GM12878 (cell line): ENCODE results near the gene OMG. TPM values are rescaled to one million over a fixed set of nuclear protein-coding genes. Genes with fewer than 3 reads are reported as not detected.
A peak's percentile ranks its signal among the peaks of the same experiment; 100 is the strongest.

Experiments used
- ATAC-seq: fragments of 200-7000 bp; cut with Tn5 transposase; 3 replicates; pipeline ENCODE4 v1.9.1; 2020; ENCODE audit warnings: mild to moderate bottlenecking, moderate library complexity
- BruUV-seq: library from RNA; stranded (reverse); fragments of 400-500 nt; replicated peaks from 2 replicates; lab custom pipeline; 2021; lab: Mats Ljungman, UMichigan
- CTCF ChIA-PET: fragments of 300-600 bp; sonication (Branson Sonifier 250); formaldehyde crosslinking; extraction: SDS; loops from one replicate; lab custom pipeline; 2021; ENCODE audit warnings: inconsistent platforms; lab: Yijun Ruan, JAX
- POLR2A ChIA-PET: fragments of 350-600 bp; formaldehyde crosslinking; extraction: SDS; loops from one replicate; lab custom pipeline; 2021; ENCODE audit warnings: inconsistent platforms; lab: Charles Lee
- RAD21 ChIA-PET: fragments of 300-600 bp; sonication (Branson Sonifier 250); formaldehyde crosslinking; loops from one replicate; lab custom pipeline; 2023; ENCODE audit warnings: antibody characterized with exemption; ENCODE audit not compliant: unreplicated experiment; lab: Charles Lee
- SMC1A ChIA-PET: fragments of 300-600 bp; sonication (Branson Sonifier 250); formaldehyde crosslinking; loops from one replicate; lab custom pipeline; 2023; ENCODE audit not compliant: unreplicated experiment, uncharacterized antibody; lab: Charles Lee
- DNase-seq: peaks from one replicate; pipeline ENCODE4 v3.0.0-alpha.2; 2011; ENCODE audit warnings: low read depth, low spot score
- FAIRE-seq: peaks from 3 replicates; lab custom pipeline; 2011; peaks lifted over from hg19 to GRCh38; lab: Jason Lieb, UNC
- H2AFZ ChIP-seq: 2 replicates; pipeline ENCODE4 v1.6.0; 2011; ENCODE audit warnings: low read depth, low read length, control low read depth; ENCODE audit not compliant: control insufficient read depth
- H3K27ac ChIP-seq: 2 replicates; pipeline ENCODE4 v1.5.1; 2011; ENCODE audit warnings: control low read depth; ENCODE audit not compliant: control insufficient read depth, insufficient read depth
- H3K27me3 ChIP-seq, 2 experiments: replicated peaks in 1 of 2; 2 replicates each; pipeline versions ENCODE4 v1.6.0 to v1.6.1; 2011; ENCODE audit warnings: low read length in 1 of 2; ENCODE audit not compliant: control insufficient read depth in 2 of 2, insufficient read depth in 2 of 2
- H3K36me3 ChIP-seq, 2 experiments: 2 replicates each; pipeline ENCODE4 v1.5.1; 2011; ENCODE audit warnings: low read length in 1 of 2; ENCODE audit not compliant: control insufficient read depth in 2 of 2, insufficient read depth in 2 of 2
- H3K4me1 ChIP-seq: 2 replicates; pipeline ENCODE4 v1.6.1; 2011; ENCODE audit warnings: mild to moderate bottlenecking, low read length, moderate library complexity, mixed read lengths; ENCODE audit not compliant: control insufficient read depth, insufficient read depth
- H3K4me2 ChIP-seq: 2 replicates; pipeline ENCODE4 v1.6.0; 2011; ENCODE audit warnings: control low read depth; ENCODE audit not compliant: control insufficient read depth, insufficient read depth
- H3K4me3 ChIP-seq: fragments of 200-600 bp; sonication (generic); 2 replicates; pipeline ENCODE4 v1.5.1; 2016
- H3K79me2 ChIP-seq: 2 replicates; pipeline ENCODE4 v1.6.0; 2011; ENCODE audit warnings: low read length; ENCODE audit not compliant: control insufficient read depth, insufficient read depth
- H3K9ac ChIP-seq: 2 replicates; pipeline ENCODE4 v1.8.0; 2011; ENCODE audit warnings: low read length, control low read depth, mixed read lengths; ENCODE audit not compliant: control insufficient read depth, insufficient read depth
- H3K9me3 ChIP-seq: replicated peaks from 3 replicates; pipeline ENCODE4 v1.5.1; 2011; ENCODE audit warnings: mild to moderate bottlenecking, low read length; ENCODE audit not compliant: control insufficient read depth, insufficient read depth
- H4K20me1 ChIP-seq: 2 replicates; pipeline ENCODE4 v1.6.0; 2011; ENCODE audit not compliant: control insufficient read depth, insufficient read depth
- RB1 ChIP-seq: fragments of 450-650 bp; formaldehyde crosslinking; IDR thresholded peaks from 2 replicates; pipeline ENCODE4 v1.6.1; 2017; ENCODE audit warnings: mild to moderate bottlenecking, borderline replicate concordance
- WGBS: methylation state at CpG from one replicate; pipeline ENCODE4 v1.1.6; 2016; ENCODE audit warnings: low lambda C conversion rate; ENCODE audit not compliant: insufficient replicate concordance, insufficient coverage; ENCODE audit errors: missing lambda C conversion rate; 5-methylcytosine and 5-hydroxymethylcytosine counted together
- in situ Hi-C: fragments of 300-500 bp; cut with MboI; formaldehyde crosslinking; loops from 9 replicates; pipeline ENCODE4 v1.14.3; 2018; ENCODE audit warnings: mixed read lengths
- intact Hi-C: fragments of 100-400 bp; cut with micrococcal nuclease; formaldehyde crosslinking; loops from one replicate; pipeline ENCODE4 v1.14.2; 2022; ENCODE audit not compliant: unreplicated experiment
- polyA plus RNA-seq, 11 experiments: library from polyadenylated mRNA; depleted of rRNA in 4 of 11; unstranded in 6 of 11; stranded (reverse) in 5 of 11; fragments of >200 nt; fragmentation: Nextera tagmentation in 4 of 11; fragmentation: Illumina TruSeq in 1 of 11; extraction: Ambion mirVana in 4 of 11; extraction: Trizol in 1 of 11; gene quantifications; 1 replicate in 1 of 11; 2 replicates in 10 of 11; pipeline versions ENCODE4 v1.2.1 to v1.2.3, GENCODE V29; 2011 to 2016; ENCODE audit warnings: inconsistent platforms in 2 of 11, missing spikeins in 2 of 11, low read depth in 1 of 11
- total RNA-seq, 4 experiments: library from RNA; depleted of rRNA in 3 of 4; stranded (reverse); fragments of >200 nt in 3 of 4; fragmentation: Illumina TruSeq in 1 of 4; extraction: Trizol in 1 of 4; gene quantifications; 2 replicates each; pipeline versions ENCODE4 v1.2.1 to v1.2.3, GENCODE V29; 2013 to 2021
- TF ChIP-seq, protein P1 (sequence below), 3 experiments: IDR thresholded peaks in 2 of 3; conservative IDR thresholded peaks in 1 of 3; 2 replicates each; pipeline ENCODE4 v1.5.1; 2011; ENCODE audit warnings: low read depth in 3 of 3, low read length in 3 of 3, mild to moderate bottlenecking in 3 of 3, control low read depth in 2 of 3, moderate library complexity in 2 of 3, inconsistent platforms in 1 of 3, mixed read lengths in 1 of 3; ENCODE audit not compliant: control insufficient read depth in 2 of 3, insufficient read depth in 1 of 3; ENCODE audit errors: extremely low read depth in 1 of 3
- TF ChIP-seq, protein P2 (sequence below): fragments of 450-650 bp; conservative IDR thresholded peaks from 2 replicates; pipeline ENCODE4 v1.6.1; 2017; ENCODE audit warnings: mild to moderate bottlenecking, moderate library complexity
- TF ChIP-seq, protein P3 (sequence below): fragments of 450-650 bp; IDR thresholded peaks from 2 replicates; pipeline ENCODE4 v1.6.1; 2016; ENCODE audit warnings: mild to moderate bottlenecking

OMG gene
- total and polyA plus RNA-seq, 10 of the 15 experiments (the other 5 are each of a cell fraction or from before 2014, with no cell fraction given): 0.09 to 0.96 (median 0.26) TPM

DNA sequence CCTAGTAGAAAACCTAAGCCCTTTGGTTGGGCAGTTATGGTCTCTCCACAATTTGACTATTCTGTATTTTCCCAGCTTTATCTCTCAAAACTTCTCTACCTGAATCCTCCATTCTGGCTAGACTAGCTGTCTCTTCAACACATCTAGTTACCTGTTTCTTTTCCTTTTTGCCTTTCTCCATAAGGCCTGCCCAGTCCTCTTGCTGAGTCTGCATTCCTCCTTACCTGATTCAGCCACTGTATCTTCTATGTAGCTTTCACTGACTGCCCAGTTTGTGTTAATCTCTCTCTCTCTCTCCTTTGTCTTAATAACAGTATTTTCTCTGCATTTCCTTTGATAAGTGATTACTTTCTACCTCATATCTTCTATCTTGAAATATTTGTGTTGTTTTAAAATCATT, 26.5 kb upstream of the OMG start (continued):
- TF ChIP-seq, protein P1, sequence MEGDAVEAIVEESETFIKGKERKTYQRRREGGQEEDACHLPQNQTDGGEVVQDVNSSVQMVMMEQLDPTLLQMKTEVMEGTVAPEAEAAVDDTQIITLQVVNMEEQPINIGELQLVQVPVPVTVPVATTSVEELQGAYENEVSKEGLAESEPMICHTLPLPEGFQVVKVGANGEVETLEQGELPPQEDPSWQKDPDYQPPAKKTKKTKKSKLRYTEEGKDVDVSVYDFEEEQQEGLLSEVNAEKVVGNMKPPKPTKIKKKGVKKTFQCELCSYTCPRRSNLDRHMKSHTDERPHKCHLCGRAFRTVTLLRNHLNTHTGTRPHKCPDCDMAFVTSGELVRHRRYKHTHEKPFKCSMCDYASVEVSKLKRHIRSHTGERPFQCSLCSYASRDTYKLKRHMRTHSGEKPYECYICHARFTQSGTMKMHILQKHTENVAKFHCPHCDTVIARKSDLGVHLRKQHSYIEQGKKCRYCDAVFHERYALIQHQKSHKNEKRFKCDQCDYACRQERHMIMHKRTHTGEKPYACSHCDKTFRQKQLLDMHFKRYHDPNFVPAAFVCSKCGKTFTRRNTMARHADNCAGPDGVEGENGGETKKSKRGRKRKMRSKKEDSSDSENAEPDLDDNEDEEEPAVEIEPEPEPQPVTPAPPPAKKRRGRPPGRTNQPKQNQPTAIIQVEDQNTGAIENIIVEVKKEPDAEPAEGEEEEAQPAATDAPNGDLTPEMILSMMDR (IDR thresholded peaks at IDR 0.05 in 2 of 3, conservative IDR thresholded peaks at IDR 0.05 in 1 of 3; ENCODE audit: control insufficient read depth in 2 of 3, extremely low read depth in 1 of 3, insufficient read depth in 1 of 3, low read depth in 3 of 3, low read length in 3 of 3): no peak
- TF ChIP-seq, protein P2, sequence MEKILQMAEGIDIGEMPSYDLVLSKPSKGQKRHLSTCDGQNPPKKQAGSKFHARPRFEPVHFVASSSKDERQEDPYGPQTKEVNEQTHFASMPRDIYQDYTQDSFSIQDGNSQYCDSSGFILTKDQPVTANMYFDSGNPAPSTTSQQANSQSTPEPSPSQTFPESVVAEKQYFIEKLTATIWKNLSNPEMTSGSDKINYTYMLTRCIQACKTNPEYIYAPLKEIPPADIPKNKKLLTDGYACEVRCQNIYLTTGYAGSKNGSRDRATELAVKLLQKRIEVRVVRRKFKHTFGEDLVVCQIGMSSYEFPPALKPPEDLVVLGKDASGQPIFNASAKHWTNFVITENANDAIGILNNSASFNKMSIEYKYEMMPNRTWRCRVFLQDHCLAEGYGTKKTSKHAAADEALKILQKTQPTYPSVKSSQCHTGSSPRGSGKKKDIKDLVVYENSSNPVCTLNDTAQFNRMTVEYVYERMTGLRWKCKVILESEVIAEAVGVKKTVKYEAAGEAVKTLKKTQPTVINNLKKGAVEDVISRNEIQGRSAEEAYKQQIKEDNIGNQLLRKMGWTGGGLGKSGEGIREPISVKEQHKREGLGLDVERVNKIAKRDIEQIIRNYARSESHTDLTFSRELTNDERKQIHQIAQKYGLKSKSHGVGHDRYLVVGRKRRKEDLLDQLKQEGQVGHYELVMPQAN: no peak

DNA sequence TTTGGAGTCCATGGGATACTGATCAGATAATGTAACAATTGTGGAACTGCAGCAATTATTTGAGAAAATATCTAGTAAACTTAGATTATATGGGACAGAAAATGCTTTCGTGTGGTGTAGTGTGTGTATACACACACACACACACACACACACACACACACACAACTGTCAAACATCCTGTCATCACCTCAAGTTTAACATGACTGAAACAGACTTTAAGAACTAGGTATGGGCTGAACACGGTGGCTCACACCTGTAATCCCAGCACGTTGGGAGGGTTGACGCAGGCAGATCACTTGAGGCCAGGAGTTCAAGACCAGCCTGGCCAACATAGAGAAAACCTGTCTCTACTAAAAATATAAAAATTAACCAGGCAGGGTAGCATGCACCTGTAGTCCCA, 24.9 kb upstream of the OMG start:
- BruUV-seq: no TSS peak
- 0 out of 2 replicates have a peak overlapping the region, but pooled peaks have one; percentile 65 for H3K4me3 ChIP-seq
- no peaks in the 10 kb centered on the region for H4K20me1 ChIP-seq
- H3K79me2 ChIP-seq: peaks cover 47% of the 10 kb centered on the region
- RAD21 ChIA-PET: interaction anchor here (1.9 kb wide), 1 partner anchor 9 kb away, joined by 6 read pairs; the partner anchor contains the start of gene EVI2B
- POLR2A ChIA-PET: interaction anchor here (1.0 to 1.2 kb wide), 3 partner anchors 11 to 72 kb away, joined by 3 to 7 read pairs (median 4); no protein-coding TSS in a partner anchor
- CTCF ChIA-PET: interaction anchor here (0.7 to 3.5 kb wide), 2 partner anchors 10 to 12 kb away, joined by 3 to 21 read pairs; no protein-coding TSS in a partner anchor
- H3K4me1 ChIP-seq: peaks cover 4% of the 10 kb centered on the region; the same call in 1 of the 2 replicates
- H3K27me3 ChIP-seq: no peaks in the 10 kb centered on the region
- in situ Hi-C loops: no loop called here
- H3K4me2 ChIP-seq: peak overlapping the region; percentile 88
- intact Hi-C loops: no loop called here
- H3K27ac ChIP-seq: peak overlapping the region; percentile 95; the same call in 1 of the 2 replicates
- H3K36me3 ChIP-seq: no peaks in the 10 kb centered on the region
- H3K9me3 ChIP-seq: no peaks in the 10 kb centered on the region
- no peak overlapping the region for H2AFZ ChIP-seq
- 74% methylated on average over 4 of the region's 4 CpGs for WGBS
- FAIRE-seq (no peak), DNase-seq (no peak), ATAC-seq (no peak)
- TF ChIP-seq, protein P3, sequence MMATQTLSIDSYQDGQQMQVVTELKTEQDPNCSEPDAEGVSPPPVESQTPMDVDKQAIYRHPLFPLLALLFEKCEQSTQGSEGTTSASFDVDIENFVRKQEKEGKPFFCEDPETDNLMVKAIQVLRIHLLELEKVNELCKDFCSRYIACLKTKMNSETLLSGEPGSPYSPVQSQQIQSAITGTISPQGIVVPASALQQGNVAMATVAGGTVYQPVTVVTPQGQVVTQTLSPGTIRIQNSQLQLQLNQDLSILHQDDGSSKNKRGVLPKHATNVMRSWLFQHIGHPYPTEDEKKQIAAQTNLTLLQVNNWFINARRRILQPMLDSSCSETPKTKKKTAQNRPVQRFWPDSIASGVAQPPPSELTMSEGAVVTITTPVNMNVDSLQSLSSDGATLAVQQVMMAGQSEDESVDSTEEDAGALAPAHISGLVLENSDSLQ: peak; percentile 24; the same call in 1 of the 2 replicates
- TF ChIP-seq RB1: no peak
- H3K9ac ChIP-seq: no peak overlapping the region
- SMC1A ChIA-PET: interaction anchor here (0.7 to 9.5 kb wide), 6 partner anchors 9 to 71 kb away, joined by 3 to 101 read pairs (median 5); no protein-coding TSS in a partner anchor
